H1 (cell line): ENCODE data around the gene S100A10. TPM values are rescaled to one million over a fixed set of nuclear protein-coding genes. Genes with fewer than 3 reads are reported as not detected.

ENCODE experiments used
- CTCF ChIA-PET: fragments of 300-600 bp; sonication (Branson Sonifier 250); formaldehyde crosslinking; loops from one replicate; lab custom pipeline; 2021; ENCODE audit not compliant: partially characterized antibody; lab: Charles Lee
- POLR2A ChIA-PET: fragments of 300-600 bp; sonication (Branson Sonifier 250); formaldehyde crosslinking; loops from one replicate; lab custom pipeline; 2021; ENCODE audit warnings: inconsistent platforms; ENCODE audit not compliant: partially characterized antibody; lab: Charles Lee
- DNase-seq, 2 experiments: peaks; one replicate each; pipeline versions ENCODE4 v3.0.0 to v3.0.0-alpha.2; 2010 to 2022; ENCODE audit warnings: low spot score in 2 of 2, low read depth in 1 of 2, mixed read lengths in 1 of 2
- FAIRE-seq: peaks from 2 replicates; lab custom pipeline; 2011; peaks lifted over from hg19 to GRCh38; lab: Jason Lieb, UNC
- H2AFZ ChIP-seq: 2 replicates; pipeline ENCODE4 v1.8.1; 2012; ENCODE audit warnings: low read length, inconsistent platforms
- H2AK5ac ChIP-seq: 2 replicates; pipeline ENCODE4 v1.6.1; 2013; ENCODE audit warnings: low read depth, low read length
- H2BK120ac ChIP-seq: replicated peaks from 2 replicates; pipeline ENCODE3; 2013; ENCODE audit warnings: low read depth, low read length, inconsistent platforms
- H2BK12ac ChIP-seq: 2 replicates; pipeline ENCODE4 v1.6.1; 2013; ENCODE audit warnings: low read depth, low read length
- H2BK15ac ChIP-seq: 2 replicates; pipeline ENCODE4 v1.6.1; 2013; ENCODE audit warnings: low read length
- H2BK20ac ChIP-seq: 2 replicates; pipeline ENCODE4 v1.6.1; 2013; ENCODE audit warnings: low read length
- H2BK5ac ChIP-seq: 2 replicates; pipeline ENCODE4 v1.6.1; 2013; ENCODE audit warnings: low read depth, low read length
- H3K14ac ChIP-seq: 2 replicates; pipeline ENCODE4 v1.6.1; 2013; ENCODE audit warnings: inconsistent platforms; ENCODE audit not compliant: insufficient read length
- H3K18ac ChIP-seq: 2 replicates; pipeline ENCODE4 v1.6.1; 2013; ENCODE audit warnings: low read length; ENCODE audit errors: extremely low read depth
- H3K23ac ChIP-seq: 2 replicates; pipeline ENCODE4 v1.6.1; 2013; ENCODE audit warnings: inconsistent platforms; ENCODE audit not compliant: insufficient read length
- H3K23me2 ChIP-seq: 2 replicates; pipeline ENCODE4 v1.6.1; 2013; ENCODE audit warnings: low read depth, low read length
- H3K27ac ChIP-seq: 2 replicates; pipeline ENCODE4 v1.6.1; 2011; ENCODE audit warnings: low read depth, low read length, inconsistent platforms
- H3K27me3 ChIP-seq, 4 experiments: replicated peaks in 1 of 4; 1 replicate in 1 of 4; 2 replicates in 3 of 4; pipeline versions ENCODE4 v1.6.1 to v1.8.1; 2011 to 2013; ENCODE audit warnings: low read length in 3 of 4, mild to moderate bottlenecking in 3 of 4, inconsistent platforms in 2 of 4, mixed read lengths in 2 of 4, moderate library complexity in 1 of 4; ENCODE audit not compliant: control insufficient read depth in 3 of 4, insufficient read depth in 3 of 4; ENCODE audit errors: extremely low read depth in 1 of 4
- H3K36me3 ChIP-seq, 4 experiments: 2 replicates each; pipeline versions ENCODE4 v1.6.1 to v1.8.1; 2011 to 2013; ENCODE audit warnings: mild to moderate bottlenecking in 4 of 4, low read length in 3 of 4, moderate library complexity in 2 of 4, control low read depth in 1 of 4, inconsistent platforms in 1 of 4; ENCODE audit not compliant: insufficient read depth in 4 of 4, control insufficient read depth in 2 of 4
- H3K4ac ChIP-seq: replicated peaks from 2 replicates; pipeline ENCODE3; 2013; ENCODE audit warnings: low read length, low read depth, mixed read lengths, inconsistent platforms; ENCODE audit not compliant: insufficient read length
- H3K4me1 ChIP-seq, 4 experiments: replicated peaks in 1 of 4; 1 replicate in 1 of 4; 2 replicates in 3 of 4; pipeline versions ENCODE4 v1.6.1 to v1.8.1; 2011 to 2013; ENCODE audit warnings: low read length in 3 of 4, inconsistent platforms in 2 of 4, mixed read lengths in 1 of 4; ENCODE audit not compliant: insufficient read depth in 4 of 4, control insufficient read depth in 3 of 4
- H3K4me2 ChIP-seq, 2 experiments: 2 replicates each; pipeline versions ENCODE4 v1.6.1 to v1.8.1; 2011 to 2013; ENCODE audit warnings: low read depth in 2 of 2, low read length in 2 of 2, control low read depth in 1 of 2, inconsistent platforms in 1 of 2, mild to moderate bottlenecking in 1 of 2; ENCODE audit not compliant: insufficient read depth in 1 of 2
- H3K4me3 ChIP-seq, 4 experiments: fragments of 200-600, 300-600 bp in 1 of 4; sonication (generic), shearing (Covaris generic), sonication (Bioruptor Twin) in 1 of 4; 2 replicates each; pipeline versions ENCODE4 v1.5.1 to v1.8.1; 2011 to 2016; ENCODE audit warnings: low read length in 4 of 4, low read depth in 3 of 4, control low read depth in 2 of 4, inconsistent platforms in 2 of 4, mild to moderate bottlenecking in 2 of 4, mixed read lengths in 1 of 4, moderate library complexity in 1 of 4; ENCODE audit not compliant: insufficient read depth in 2 of 4; ENCODE audit errors: extremely low read depth in 1 of 4
- H3K56ac ChIP-seq: replicated peaks from 2 replicates; pipeline ENCODE3; 2013; ENCODE audit warnings: low read depth, mild to moderate bottlenecking, mixed read lengths, low read length, inconsistent platforms; ENCODE audit not compliant: insufficient read length
- H3K79me1 ChIP-seq: 2 replicates; pipeline ENCODE4 v1.6.1; 2013; ENCODE audit warnings: low read depth, low read length, control low read depth
- H3K79me2 ChIP-seq, 2 experiments: 2 replicates each; pipeline versions ENCODE4 v1.6.1 to v1.8.1; 2012 to 2013; ENCODE audit warnings: low read length in 2 of 2, mild to moderate bottlenecking in 2 of 2, inconsistent platforms in 1 of 2; ENCODE audit not compliant: insufficient read depth in 2 of 2, control insufficient read depth in 1 of 2
- H3K9ac ChIP-seq, 4 experiments: replicated peaks in 1 of 4; 1 replicate in 1 of 4; 2 replicates in 3 of 4; pipeline versions ENCODE4 v1.6.1 to v1.8.1; 2011 to 2013; ENCODE audit warnings: low read depth in 3 of 4, low read length in 3 of 4, control low read depth in 2 of 4, mild to moderate bottlenecking in 2 of 4, moderate library complexity in 2 of 4, inconsistent platforms in 1 of 4; ENCODE audit errors: extremely low read depth in 1 of 4
- H3K9me3 ChIP-seq, 2 experiments: 2 replicates each; pipeline versions ENCODE4 v1.6.1 to v1.8.1; 2012 to 2013; ENCODE audit warnings: mild to moderate bottlenecking in 2 of 2, moderate library complexity in 2 of 2, control low read depth in 1 of 2, inconsistent platforms in 1 of 2, low read depth in 1 of 2, low read length in 1 of 2, mixed read lengths in 1 of 2; ENCODE audit not compliant: insufficient read depth in 2 of 2
- H4K20me1 ChIP-seq, 2 experiments: replicated peaks in 1 of 2; 2 replicates each; pipeline versions ENCODE3 to v1.8.1; 2011 to 2013; ENCODE audit warnings: inconsistent platforms in 2 of 2, low read length in 2 of 2, mild to moderate bottlenecking in 1 of 2; ENCODE audit not compliant: insufficient read depth in 2 of 2, control insufficient read depth in 1 of 2
- H4K5ac ChIP-seq: 2 replicates; pipeline ENCODE4 v1.6.1; 2013; ENCODE audit warnings: low read length, low read depth, mixed read lengths, inconsistent platforms; ENCODE audit not compliant: insufficient read length
- H4K8ac ChIP-seq: 2 replicates; pipeline ENCODE4 v1.8.0; 2013; ENCODE audit warnings: mild to moderate bottlenecking, moderate library complexity, low read length, inconsistent platforms; ENCODE audit not compliant: insufficient read depth; ENCODE audit errors: extremely low read depth
- H4K91ac ChIP-seq: replicated peaks from 2 replicates; pipeline ENCODE3; 2013; ENCODE audit warnings: low read length, mixed read lengths, inconsistent platforms; ENCODE audit not compliant: insufficient read length
- GTF2F1 ChIP-seq: IDR thresholded peaks from 2 replicates; pipeline ENCODE4 v1.6.1; 2012; ENCODE audit warnings: low read depth, low read length, improper control_type of control experiment, borderline replicate concordance
- HDAC6 ChIP-seq: IDR thresholded peaks from one replicate; pipeline ENCODE4 v1.7.1; 2012; ENCODE audit warnings: low read depth, mild to moderate bottlenecking, inconsistent platforms, low read length, moderate library complexity
- NRF1 ChIP-seq: IDR thresholded peaks from 2 replicates; pipeline ENCODE4 v1.6.1; 2011; ENCODE audit warnings: mild to moderate bottlenecking, low read depth, low read length, improper control_type of control experiment
- RAD21 ChIP-seq, 2 experiments: IDR thresholded peaks in 1 of 2; conservative IDR thresholded peaks in 1 of 2; 2 replicates each; pipeline ENCODE4 v1.6.1; 2011; ENCODE audit warnings: low read depth in 2 of 2, low read length in 2 of 2, improper control_type of control experiment in 1 of 2, inconsistent platforms in 1 of 2, mild to moderate bottlenecking in 1 of 2, moderate library complexity in 1 of 2
- SIN3A ChIP-seq, 2 experiments: IDR thresholded peaks in 1 of 2; conservative IDR thresholded peaks in 1 of 2; 2 replicates each; pipeline ENCODE4 v1.6.1; 2011 to 2012; ENCODE audit warnings: low read length in 2 of 2, improper control_type of control experiment in 1 of 2, low read depth in 1 of 2, mild to moderate bottlenecking in 1 of 2
- SP2 ChIP-seq: IDR thresholded peaks from 2 replicates; pipeline ENCODE4 v1.6.1; 2012; ENCODE audit warnings: mild to moderate bottlenecking, low read length, inconsistent platforms
- SRF ChIP-seq: IDR thresholded peaks from 2 replicates; pipeline ENCODE4 v1.6.1; 2011; ENCODE audit warnings: mild to moderate bottlenecking, low read depth, low read length, moderate library complexity
- TAF1 ChIP-seq: IDR thresholded peaks from 2 replicates; pipeline ENCODE4 v1.6.1; 2011; ENCODE audit warnings: mild to moderate bottlenecking, low read depth, low read length
- YY1 ChIP-seq: IDR thresholded peaks from 2 replicates; pipeline ENCODE4 v1.6.1; 2011; ENCODE audit warnings: low read depth, mild to moderate bottlenecking, low read length
- WGBS, 2 experiments: shearing (Covaris generic) in 1 of 2; methylation state at CpG; one replicate each; pipeline versions ENCODE4 v1.1.6 to v1.1.7; 2013 to 2015; ENCODE audit warnings: low lambda C conversion rate in 2 of 2, mixed read lengths in 2 of 2, inconsistent platforms in 1 of 2, low coverage in 1 of 2, missing lambda C conversion rate in 1 of 2; ENCODE audit not compliant: insufficient replicate concordance in 2 of 2, insufficient coverage in 1 of 2, insufficient read length in 1 of 2; ENCODE audit errors: extremely low coverage in 1 of 2, missing lambda C conversion rate in 1 of 2; 5-methylcytosine and 5-hydroxymethylcytosine counted together
- polyA plus RNA-seq, 7 experiments: library from polyadenylated mRNA; depleted of rRNA in 3 of 7; stranded (reverse) in 5 of 7; unstranded in 2 of 7; fragments of >200 nt in 5 of 7; fragments of 200-250 nt in 2 of 7; gene quantifications; 1 replicate in 5 of 7; 2 replicates in 1 of 7; 4 replicates in 1 of 7; pipeline versions ENCODE4 v1.2.1 to v1.2.3, GENCODE V29; 2011 to 2013; ENCODE audit warnings: missing spikeins in 2 of 7, mixed read lengths in 2 of 7
- total RNA-seq: library from RNA; stranded (reverse); fragmentation: NEBNext Ultra II Directional; extraction: Animal tissue kit (Norgen Biotek cat#: 25700); gene quantifications from 2 replicates; pipeline ENCODE4 v1.2.1, GENCODE V29; 2021
- TF ChIP-seq, protein P1 (sequence below): IDR thresholded peaks from 2 replicates; pipeline ENCODE4 v1.6.1; 2012; ENCODE audit warnings: inconsistent platforms

The S100A10 gene
- total and polyA plus RNA-seq, 2 of the 8 experiments (the other 6 are each of a cell fraction or from before 2014, with no cell fraction given) = 23.9 to 231 TPM

DNA sequence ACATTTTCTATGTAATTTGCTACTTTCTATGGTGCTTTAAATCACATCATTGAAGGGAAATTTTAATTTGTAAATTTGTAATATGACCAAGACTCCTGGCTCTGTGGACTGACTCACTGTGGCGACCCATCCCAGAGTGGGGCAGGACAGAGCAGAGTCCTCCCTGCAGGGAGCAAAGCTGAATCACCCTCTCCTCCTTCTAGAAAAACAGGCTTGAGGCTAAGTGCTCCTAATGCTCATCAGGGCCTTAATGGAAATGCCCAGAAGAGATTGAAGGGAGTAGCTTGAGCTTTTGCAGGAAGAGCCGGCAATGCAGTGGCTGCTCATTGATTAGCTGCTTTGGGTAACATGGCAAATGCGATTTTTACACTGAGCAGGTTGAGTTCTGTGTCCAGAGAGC is 16.8 kb downstream of the S100A10 start:
- Histone ChIP-seq H3K36me3 (no peaks in the 10 kb centered on the region), H2AFZ (no peak overlapping the region), H3K79me2 (no peaks in the 10 kb centered on the region), H2BK5ac (no peak overlapping the region), H2BK20ac (no peak overlapping the region), H3K9me3 (no peaks in the 10 kb centered on the region), H3K23ac (no peak overlapping the region), H3K56ac (no peak overlapping the region), H4K20me1 (no peaks in the 10 kb centered on the region), H3K4me2 (no peak overlapping the region), H4K8ac (no peak overlapping the region), H3K27ac (no peak overlapping the region), H3K4ac (no peak overlapping the region), H2BK120ac (no peak overlapping the region), H2AK5ac (no peak overlapping the region), H4K91ac (no peak overlapping the region), H4K5ac (no peak overlapping the region), H3K14ac (no peak overlapping the region), H3K4me1 (peaks cover 0 to 7% (median 5%) of the 10 kb centered on the region in 4 experiments; a peak in 4 of 7 replicates), H3K4me3 (no peak overlapping the region), H3K27me3 (no peaks in the 10 kb centered on the region), H3K23me2 (no peaks in the 10 kb centered on the region; the same call in 1 of the 2 replicates), H2BK12ac (no peak overlapping the region), H3K79me1 (no peaks in the 10 kb centered on the region), H3K9ac (no peak overlapping the region), H3K18ac (no peak overlapping the region), H2BK15ac (no peak overlapping the region)
- CTCF ChIA-PET = interaction anchor here (0.8 to 31.0 kb wide), 9 partner anchors 11 to 88 kb away, joined by 3 to 553 read pairs (median 6); partner anchors contain the start of gene S100A10
- TF ChIP-seq SIN3A (conservative IDR thresholded peaks at IDR 0.05 in 1 of 2, IDR thresholded peaks at IDR 0.05 in 1 of 2; ENCODE audit: low read depth in 1 of 2, low read length in 2 of 2) (no peak), GTF2F1 (no peak), RAD21 (IDR thresholded peaks at IDR 0.05 in 1 of 2, conservative IDR thresholded peaks at IDR 0.05 in 1 of 2; ENCODE audit: low read depth in 2 of 2, low read length in 2 of 2) (no peak), SP2 (no peak), YY1 (no peak), NRF1 (no peak), SRF (no peak), HDAC6 (no peak), TAF1 (no peak)
- TF ChIP-seq, protein P1, sequence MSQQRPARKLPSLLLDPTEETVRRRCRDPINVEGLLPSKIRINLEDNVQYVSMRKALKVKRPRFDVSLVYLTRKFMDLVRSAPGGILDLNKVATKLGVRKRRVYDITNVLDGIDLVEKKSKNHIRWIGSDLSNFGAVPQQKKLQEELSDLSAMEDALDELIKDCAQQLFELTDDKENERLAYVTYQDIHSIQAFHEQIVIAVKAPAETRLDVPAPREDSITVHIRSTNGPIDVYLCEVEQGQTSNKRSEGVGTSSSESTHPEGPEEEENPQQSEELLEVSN = no peak
- DNase-seq (no peak), FAIRE-seq (no peak)
- WGBS, 2 experiments = 88% methylated on average over 3 of the region's 3 CpGs; no CpG with 5 or more reads in 1 of the 2 experiments
- POLR2A ChIA-PET = no interaction called here
